DOHH2 (cell line): ENCODE results near the gene NOXO1.
"Not testable (repeated sequence)": the region's sequence is repeated elsewhere in the genome, so short reads cannot be mapped to it uniquely, and the experiment has no call there.

Experiments
- H3F3A ChIP-seq: fragments of 200-600 bp; sonication (generic), shearing (Covaris generic); 2 replicates; pipeline ENCODE4 v1.6.0; 2016; ENCODE audit warnings: antibody characterized with exemption, mild to moderate bottlenecking; ENCODE audit not compliant: control insufficient read depth, insufficient read depth
- H3K27ac ChIP-seq: fragments of 200-600 bp; sonication (generic); 2 replicates; pipeline ENCODE4 v1.5.1; 2014; ENCODE audit warnings: low read depth, mild to moderate bottlenecking, low read length, moderate library complexity
- H3K27me3 ChIP-seq: fragments of 200-600 bp; sonication (generic); 2 replicates; pipeline ENCODE4 v1.6.1; 2014; ENCODE audit warnings: mild to moderate bottlenecking, low read length, mixed read lengths; ENCODE audit not compliant: control insufficient read depth
- H3K36me3 ChIP-seq: fragments of 200-600 bp; sonication (generic); 2 replicates; pipeline ENCODE4 v1.6.1; 2014; ENCODE audit warnings: mild to moderate bottlenecking, low read length, moderate library complexity, mixed read lengths; ENCODE audit not compliant: control insufficient read depth
- H3K4me1 ChIP-seq: fragments of 200-600 bp; sonication (generic); 2 replicates; pipeline ENCODE4 v1.6.1; 2014; ENCODE audit warnings: mild to moderate bottlenecking, low read length, mixed read lengths; ENCODE audit not compliant: control insufficient read depth
- H3K4me2 ChIP-seq: fragments of 200-600 bp; sonication (generic); 2 replicates; pipeline ENCODE4 v1.6.0; 2014; ENCODE audit warnings: mild to moderate bottlenecking, low read length, moderate library complexity
- H3K4me3 ChIP-seq: fragments of 200-600 bp; sonication (generic); 2 replicates; pipeline ENCODE4 v1.5.1; 2014; ENCODE audit warnings: mild to moderate bottlenecking, low read length, mixed read lengths
- H3K79me2 ChIP-seq: fragments of 200-600 bp; sonication (generic); 2 replicates; pipeline ENCODE4 v1.6.1; 2014; ENCODE audit warnings: mild to moderate bottlenecking, low read length, mixed read lengths; ENCODE audit not compliant: control insufficient read depth
- H3K9me2 ChIP-seq: fragments of 200-600 bp; sonication (generic); replicated peaks from 2 replicates; pipeline ENCODE4 v1.6.1; 2014; ENCODE audit warnings: mild to moderate bottlenecking, low read length, mixed read lengths; ENCODE audit not compliant: control insufficient read depth
- H3K9me3 ChIP-seq: fragments of 200-600 bp; sonication (generic); 2 replicates; pipeline ENCODE4 v1.6.1; 2014; ENCODE audit warnings: antibody characterized with exemption, low read length, mixed read lengths; ENCODE audit not compliant: control insufficient read depth, insufficient read depth
- H4K20me1 ChIP-seq: fragments of 200-600 bp; sonication (generic); 2 replicates; pipeline ENCODE4 v1.6.0; 2014; ENCODE audit warnings: low read depth, mild to moderate bottlenecking, antibody characterized with exemption, low read length, moderate library complexity; ENCODE audit not compliant: control insufficient read depth, insufficient read depth
- EZH2phosphoT487 ChIP-seq: fragments of 200-600 bp; sonication (generic); IDR thresholded peaks from 2 replicates; pipeline ENCODE4 v1.6.1; 2017; ENCODE audit warnings: borderline replicate concordance, mild to moderate bottlenecking, antibody characterized with exemption, low read length, moderate library complexity, mixed read lengths
- TF ChIP-seq, protein P1 (sequence below): fragments of 200-600 bp; sonication (generic); IDR thresholded peaks from one replicate; pipeline ENCODE4 v1.5.1; 2014; ENCODE audit warnings: antibody characterized with exemption, mild to moderate bottlenecking, low read depth, low read length; ENCODE audit not compliant: poor library complexity, severe bottlenecking

NOXO1 gene

DNA sequence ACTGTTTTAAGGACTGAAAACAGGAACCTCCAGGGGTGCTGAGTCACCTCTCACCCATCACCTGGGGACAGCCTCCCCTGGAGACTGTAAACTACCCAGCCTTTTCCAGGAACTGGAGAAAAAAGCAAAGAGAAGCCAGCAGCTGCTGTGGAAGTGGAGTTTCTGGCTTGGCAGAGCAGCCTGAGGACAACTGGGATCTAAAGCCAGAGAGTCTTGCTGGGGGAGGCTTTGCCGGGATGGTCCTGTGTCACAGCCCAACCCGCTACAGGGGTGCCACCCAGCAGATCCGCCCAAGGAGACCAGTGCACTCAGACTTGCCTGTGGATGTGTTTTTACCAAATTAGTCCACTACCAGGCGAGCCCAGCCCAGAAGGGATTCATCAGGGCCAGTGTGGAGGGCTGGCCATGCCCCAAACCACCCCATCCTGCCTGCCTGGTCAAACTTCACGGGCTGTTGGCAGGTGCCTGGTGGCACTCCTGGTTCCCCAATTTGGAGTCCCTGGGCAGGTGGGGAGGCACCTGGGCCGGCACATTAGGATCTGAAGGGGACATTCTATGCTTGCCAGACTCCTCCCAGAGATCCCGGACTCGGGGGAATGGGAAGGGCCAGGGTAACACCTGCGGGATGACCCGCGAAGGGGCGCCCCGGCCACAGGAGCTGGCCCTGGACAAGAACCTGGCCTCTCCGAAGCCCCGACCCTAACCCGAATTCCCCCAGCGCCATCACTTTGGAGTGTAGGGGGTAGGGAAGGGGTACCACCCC, 39.0 kb downstream of the NOXO1 start:
- no peak for TF ChIP-seq EZH2phosphoT487
- TF ChIP-seq, protein P1, sequence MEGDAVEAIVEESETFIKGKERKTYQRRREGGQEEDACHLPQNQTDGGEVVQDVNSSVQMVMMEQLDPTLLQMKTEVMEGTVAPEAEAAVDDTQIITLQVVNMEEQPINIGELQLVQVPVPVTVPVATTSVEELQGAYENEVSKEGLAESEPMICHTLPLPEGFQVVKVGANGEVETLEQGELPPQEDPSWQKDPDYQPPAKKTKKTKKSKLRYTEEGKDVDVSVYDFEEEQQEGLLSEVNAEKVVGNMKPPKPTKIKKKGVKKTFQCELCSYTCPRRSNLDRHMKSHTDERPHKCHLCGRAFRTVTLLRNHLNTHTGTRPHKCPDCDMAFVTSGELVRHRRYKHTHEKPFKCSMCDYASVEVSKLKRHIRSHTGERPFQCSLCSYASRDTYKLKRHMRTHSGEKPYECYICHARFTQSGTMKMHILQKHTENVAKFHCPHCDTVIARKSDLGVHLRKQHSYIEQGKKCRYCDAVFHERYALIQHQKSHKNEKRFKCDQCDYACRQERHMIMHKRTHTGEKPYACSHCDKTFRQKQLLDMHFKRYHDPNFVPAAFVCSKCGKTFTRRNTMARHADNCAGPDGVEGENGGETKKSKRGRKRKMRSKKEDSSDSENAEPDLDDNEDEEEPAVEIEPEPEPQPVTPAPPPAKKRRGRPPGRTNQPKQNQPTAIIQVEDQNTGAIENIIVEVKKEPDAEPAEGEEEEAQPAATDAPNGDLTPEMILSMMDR = no peak
- H3K4me2 ChIP-seq = peak overlapping the region; percentile 84
- no peaks in the 10 kb centered on the region for H3K9me2 ChIP-seq
- peaks cover 20% of the 10 kb centered on the region for H3K4me1 ChIP-seq
- H3F3A ChIP-seq = no peaks in the 10 kb centered on the region
- peak overlapping the region; percentile 76 for H3K4me3 ChIP-seq
- H4K20me1 ChIP-seq = no peaks in the 10 kb centered on the region
- no peaks in the 10 kb centered on the region for H3K79me2 ChIP-seq
- H3K27me3 ChIP-seq = no peaks in the 10 kb centered on the region
- H3K36me3 ChIP-seq = no peaks in the 10 kb centered on the region
- no peaks in the 10 kb centered on the region for H3K9me3 ChIP-seq
- H3K27ac ChIP-seq = no peak overlapping the region

GRCh38 chr16:1941162-1942046, 39.9 kb downstream of the NOXO1 start:
- Histone ChIP-seq H3K4me3 (peak overlapping the region; percentile 76; the same call in 1 of the 2 replicates), H3K4me2 (peak overlapping the region; percentile 84; the same call in 1 of the 2 replicates), H3K9me2 (no peaks in the 10 kb centered on the region), H3F3A (no peaks in the 10 kb centered on the region), H3K27ac (no peak overlapping the region), H3K9me3 (no peaks in the 10 kb centered on the region), H3K79me2 (no peaks in the 10 kb centered on the region), H4K20me1 (no peaks in the 10 kb centered on the region), H3K36me3 (no peaks in the 10 kb centered on the region), H3K27me3 (no peaks in the 10 kb centered on the region), H3K4me1 (peaks cover 20% of the 10 kb centered on the region)
- no peak for TF ChIP-seq EZH2phosphoT487
- TF ChIP-seq, protein P1 = no peak

DNA sequence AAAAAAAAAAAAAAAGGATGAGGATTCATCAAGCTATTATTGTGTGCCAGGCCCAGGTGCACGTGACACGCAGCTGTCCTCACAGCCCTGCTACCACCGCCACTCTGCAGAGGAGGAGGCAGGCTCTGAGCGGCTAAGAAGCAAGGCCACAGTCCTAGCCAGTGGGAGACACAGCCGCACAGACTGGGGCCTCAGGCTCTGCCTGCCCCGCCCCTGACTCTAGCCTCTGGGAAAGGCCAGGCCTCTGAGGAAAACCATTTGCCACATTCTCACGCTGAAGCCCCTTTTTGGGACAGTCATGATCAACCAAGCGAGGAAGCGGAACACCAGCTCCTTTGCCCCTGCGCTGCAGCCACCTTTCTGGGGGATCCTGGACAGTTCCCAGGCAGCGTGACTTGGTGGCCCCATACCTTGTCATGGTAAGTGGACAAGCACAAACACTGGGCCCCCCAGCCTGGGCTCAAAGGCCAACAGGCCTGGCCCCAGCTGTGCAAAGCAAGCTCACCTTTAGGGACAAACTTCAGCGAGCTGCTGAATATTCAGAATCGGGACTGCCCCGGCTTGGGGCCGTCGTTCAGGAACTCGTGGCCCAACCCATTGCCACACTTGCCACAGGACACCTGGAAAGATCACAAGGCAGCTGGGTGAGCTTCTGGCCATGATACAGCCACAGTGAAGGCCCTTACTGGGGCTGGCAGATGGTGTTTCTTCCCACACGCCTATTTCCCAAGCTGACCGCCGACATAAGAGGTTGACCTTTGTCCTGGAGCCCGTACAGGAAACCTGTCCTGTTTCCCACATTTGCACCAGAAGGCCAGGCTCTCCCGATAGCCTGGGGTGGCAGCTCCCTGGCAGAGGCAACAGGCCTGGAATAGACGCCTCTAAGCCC, 40.8 kb downstream of the NOXO1 start:
- Histone ChIP-seq H3K27ac (no peak overlapping the region), H4K20me1 (no peaks in the 10 kb centered on the region), H3K4me3 (no peak overlapping the region)

GRCh38 chr16:1939833-1940232, 41.4 kb downstream of the NOXO1 start:
- not testable (repeated sequence) for H3K4me2 ChIP-seq, H3K27ac ChIP-seq, H3F3A ChIP-seq

More for the DNA sequence above, 40.8 kb downstream of the NOXO1 start:
- no peak for TF ChIP-seq EZH2phosphoT487
- TF ChIP-seq, protein P1 = no peak
- Histone ChIP-seq H3K9me2 (no peaks in the 10 kb centered on the region), H3K9me3 (no peaks in the 10 kb centered on the region), H3F3A (no peaks in the 10 kb centered on the region), H3K27me3 (no peaks in the 10 kb centered on the region), H3K79me2 (no peaks in the 10 kb centered on the region), H3K4me1 (peaks cover 20% of the 10 kb centered on the region), H3K4me2 (no peak overlapping the region), H3K36me3 (no peaks in the 10 kb centered on the region)

More at GRCh38 chr16:1939833-1940232, 41.4 kb downstream of the NOXO1 start:
- H4K20me1 ChIP-seq, H3K9me3 ChIP-seq, H3K4me3 ChIP-seq, H3K79me2 ChIP-seq, H3K27me3 ChIP-seq, H3K36me3 ChIP-seq, H3K9me2 ChIP-seq: not testable (repeated sequence)
- H3K4me1 ChIP-seq = peaks cover 20% of the 10 kb centered on the region
